GM18517 (cell line): Measurements from ENCODE around the gene OR1M1.
"Not testable (repeated sequence)": the region's sequence is repeated elsewhere in the genome, so short reads cannot be mapped to it uniquely, and the experiment has no call there.

Experiments used
- ATAC-seq: cut with Tn5 transposase; IDR thresholded peaks from one replicate; pipeline ENCODE4 v1.9.1; 2021; ENCODE audit warnings: mild to moderate bottlenecking, moderate library complexity; ENCODE audit not compliant: unreplicated experiment

The OR1M1 gene, protein sequence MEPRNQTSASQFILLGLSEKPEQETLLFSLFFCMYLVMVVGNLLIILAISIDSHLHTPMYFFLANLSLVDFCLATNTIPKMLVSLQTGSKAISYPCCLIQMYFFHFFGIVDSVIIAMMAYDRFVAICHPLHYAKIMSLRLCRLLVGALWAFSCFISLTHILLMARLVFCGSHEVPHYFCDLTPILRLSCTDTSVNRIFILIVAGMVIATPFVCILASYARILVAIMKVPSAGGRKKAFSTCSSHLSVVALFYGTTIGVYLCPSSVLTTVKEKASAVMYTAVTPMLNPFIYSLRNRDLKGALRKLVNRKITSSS

DNA sequence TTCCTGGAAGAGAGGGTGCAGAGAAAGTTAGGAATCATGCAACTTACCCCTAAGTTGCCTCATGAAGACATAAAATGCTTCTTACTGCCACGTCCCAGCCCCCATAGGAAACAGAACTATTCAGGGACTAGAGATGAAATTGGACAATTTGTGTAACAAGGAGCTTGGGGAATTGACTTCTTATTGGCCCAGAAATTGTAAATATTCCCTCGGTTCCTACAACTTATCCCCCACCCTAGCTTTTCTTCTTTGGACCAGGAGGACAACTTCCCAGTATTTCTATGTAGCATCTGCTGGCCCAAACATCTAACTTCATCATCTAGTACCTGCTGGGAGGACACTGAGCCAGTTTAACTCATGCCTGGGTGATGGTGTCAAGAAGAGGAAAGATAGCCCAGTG is at the start of gene OR1M1:
TSS of gene OR1M1 (plus strand) at position 301 of the 400 bp plus-strand sequence. CDS start 6,184 bp downstream, outside the sequence.
- no peak for ATAC-seq

- ATAC-seq: no peak
These were observed 49.3 kb upstream of the OR1M1 start for GRCh38 chr19:9037400-9038062.

DNA sequence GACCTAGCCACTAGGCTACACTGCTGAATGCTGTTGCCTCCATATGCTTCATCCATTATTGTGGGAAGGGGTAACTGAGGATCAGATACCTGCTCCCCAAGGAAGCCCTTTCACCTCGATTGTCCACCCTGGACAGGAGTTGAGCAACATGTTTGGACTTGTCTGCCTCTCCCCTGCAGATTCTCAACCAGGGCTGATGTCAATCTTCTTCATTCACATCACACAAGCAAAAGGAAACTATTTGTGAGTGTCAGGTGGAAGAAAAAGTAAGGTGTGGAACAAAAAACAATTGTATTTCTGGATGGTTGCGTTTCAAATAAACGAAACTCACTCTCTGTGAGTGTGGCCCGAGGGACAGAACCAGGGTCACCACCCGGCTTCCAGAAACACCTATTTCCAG is 47.1 kb upstream of the OR1M1 start:
- no peak for ATAC-seq

GRCh38 chr19:9040131-9040530 is 46.7 kb upstream of the OR1M1 start:
- ATAC-seq: no peak

GRCh38 chr19:9041023-9041422 is 45.8 kb upstream of the OR1M1 start:
- no peak for ATAC-seq

DNA sequence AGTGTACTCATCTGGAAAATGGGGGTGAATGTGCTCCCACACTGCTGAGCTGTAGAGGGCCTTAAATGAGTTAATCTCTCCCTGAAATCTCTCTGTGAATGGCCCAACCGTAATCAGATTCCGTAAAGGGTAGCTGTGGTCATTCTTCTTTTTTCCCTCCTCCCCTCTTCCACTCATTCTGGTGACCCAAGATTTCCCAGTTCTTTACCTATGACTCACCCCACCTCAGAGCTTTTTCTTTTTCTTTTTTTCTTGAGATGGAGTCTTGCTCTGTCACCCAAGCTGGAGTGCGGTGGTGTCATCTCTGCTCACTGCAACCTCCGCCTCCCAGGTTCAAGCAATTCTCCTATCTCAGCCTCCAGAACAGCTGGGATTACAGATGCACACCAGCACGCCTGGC is 43.3 kb upstream of the OR1M1 start:
- ATAC-seq: no peak

GRCh38 chr19:9044449-9044848 is 42.4 kb upstream of the OR1M1 start:
- ATAC-seq: no peak

DNA sequence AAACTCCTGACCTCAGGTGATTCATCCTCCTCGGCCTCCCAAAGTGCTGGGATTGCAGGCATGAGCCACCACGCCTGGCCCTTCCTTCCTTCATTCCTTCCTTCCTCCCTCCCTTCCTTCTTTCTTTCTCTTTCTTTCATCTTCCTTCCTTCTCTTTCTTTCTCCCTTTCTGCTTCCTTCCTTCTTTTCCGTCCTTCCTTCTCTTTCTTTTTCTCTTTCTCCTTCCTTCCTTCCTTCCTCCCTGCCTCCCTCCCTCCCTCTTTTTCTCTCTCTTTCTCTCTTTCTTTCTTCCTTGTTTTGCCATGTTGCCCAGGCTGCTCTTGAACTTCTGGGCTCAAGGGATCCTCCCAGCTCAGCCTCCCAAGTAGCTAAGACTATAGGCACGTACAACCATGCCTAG is 40.2 kb upstream of the OR1M1 start:
- ATAC-seq: no peak

GRCh38 chr19:9052894-9053293 is 34.0 kb upstream of the OR1M1 start:
- no peak for ATAC-seq

DNA sequence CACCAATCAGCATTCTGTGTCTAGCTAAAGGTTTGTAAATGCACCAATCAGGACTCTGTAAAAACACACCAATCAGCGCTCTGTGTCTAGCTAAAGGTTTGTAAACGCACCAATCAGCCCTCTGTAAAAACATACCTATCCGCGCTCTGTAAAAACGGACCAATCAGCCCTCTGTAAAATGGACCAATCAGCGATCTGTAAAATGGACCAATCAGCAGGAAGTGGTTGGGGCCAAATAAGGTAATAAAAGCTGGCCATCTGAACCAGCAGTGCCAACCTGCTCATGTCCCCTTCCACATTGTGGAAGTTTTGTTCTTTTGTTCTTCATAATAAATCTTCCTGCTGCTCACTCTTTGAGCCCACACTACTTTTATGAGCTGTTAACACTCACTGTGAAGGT is 33.2 kb upstream of the OR1M1 start:
- ATAC-seq: not testable (repeated sequence)

DNA sequence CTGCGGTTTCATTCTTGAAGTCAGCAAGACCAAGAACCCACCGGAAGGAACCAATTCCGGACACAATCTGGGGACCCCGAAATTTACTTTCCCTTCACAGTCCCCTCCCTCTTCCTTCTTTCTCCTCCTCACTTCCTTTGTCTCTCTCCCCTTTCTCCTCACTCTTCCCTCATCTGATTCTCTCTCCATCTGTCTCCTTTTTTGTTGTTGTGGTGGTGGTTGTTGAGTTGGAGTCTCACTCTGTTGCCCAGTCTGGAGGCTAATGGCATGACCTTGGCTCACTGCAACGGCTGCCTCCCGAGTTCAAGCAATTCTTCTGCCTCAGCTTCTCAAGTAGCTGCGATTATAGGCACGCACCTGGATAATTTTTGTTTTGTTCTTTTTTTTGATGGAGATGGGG is 32.7 kb upstream of the OR1M1 start:
- no peak for ATAC-seq

GRCh38 chr19:9054765-9055164 is 32.1 kb upstream of the OR1M1 start:
- no peak for ATAC-seq

GRCh38 chr19:9056131-9056530 is 30.7 kb upstream of the OR1M1 start:
- ATAC-seq: not testable (repeated sequence)

DNA sequence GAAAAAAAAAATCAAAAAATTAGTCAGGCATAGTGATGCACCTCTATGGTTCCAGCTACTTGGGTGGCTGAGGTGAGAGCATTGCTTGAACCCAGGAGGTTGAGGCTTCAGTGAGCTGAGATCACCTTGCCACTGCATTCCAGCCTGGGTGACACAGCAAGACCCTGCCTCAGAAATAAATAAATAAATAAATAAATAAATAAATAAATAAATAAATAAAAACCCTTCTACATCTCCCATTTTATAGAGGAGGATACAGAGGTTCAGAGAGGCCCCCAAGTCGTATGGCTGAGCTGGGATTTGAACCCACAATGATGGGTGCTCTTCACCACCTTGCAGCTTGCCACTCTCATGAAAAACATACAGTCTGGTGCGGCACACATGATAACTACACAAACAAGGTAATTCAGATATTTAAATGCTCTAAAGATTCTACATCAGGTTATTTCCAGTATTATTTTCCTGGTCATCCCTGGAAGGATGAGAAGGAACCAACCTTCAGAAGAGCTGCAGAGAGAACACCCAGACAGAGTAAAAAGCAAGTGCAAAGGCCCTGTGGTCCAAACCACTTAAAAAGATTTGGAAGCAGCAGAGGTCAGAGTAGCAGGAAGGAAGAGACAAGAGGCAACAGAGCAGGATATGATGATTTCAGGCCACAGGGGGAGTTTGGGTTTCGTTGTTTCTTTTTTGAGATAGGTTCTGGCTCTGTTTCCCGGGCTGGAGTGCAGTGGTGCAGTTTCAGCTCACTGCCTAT is 29.2 kb upstream of the OR1M1 start:
- ATAC-seq: no peak

DNA sequence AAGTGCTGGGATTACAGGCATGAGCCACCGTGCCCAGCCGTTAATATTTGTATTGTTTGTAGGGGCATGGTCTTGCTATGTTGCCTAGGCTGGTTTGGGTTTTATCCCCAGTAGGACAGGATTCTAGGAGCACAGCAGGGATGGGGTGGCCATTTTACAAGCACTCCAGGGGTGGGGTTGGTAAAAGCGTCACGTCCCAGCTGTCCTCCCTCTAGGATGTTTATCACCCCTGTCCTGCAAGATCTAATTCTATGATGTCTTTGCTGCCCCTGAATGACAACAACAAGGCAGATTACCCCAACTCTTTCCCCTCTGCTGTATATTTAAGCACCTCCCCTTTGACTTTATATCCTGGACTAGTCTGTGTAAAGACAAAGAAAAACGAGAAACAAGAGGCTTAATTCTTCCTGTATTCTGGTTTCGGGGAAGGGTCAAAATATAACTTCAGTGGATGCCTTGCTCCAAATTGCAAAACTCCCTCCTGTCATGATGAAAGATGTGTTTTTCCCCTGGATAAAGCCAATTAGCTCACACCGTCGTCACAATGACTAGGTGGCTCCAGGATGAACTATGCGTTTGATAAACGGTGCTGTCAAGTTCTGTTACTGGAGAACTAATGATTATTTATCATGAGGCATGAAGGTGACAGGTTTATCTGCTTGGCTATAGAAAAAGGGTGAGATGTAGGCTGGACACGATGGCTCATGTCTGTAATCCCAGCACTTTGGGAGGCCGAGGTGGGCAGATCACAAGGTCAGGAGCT is 27.8 kb upstream of the OR1M1 start:
- no peak for ATAC-seq

- ATAC-seq: no peak
These were observed 26.1 kb upstream of the OR1M1 start for GRCh38 chr19:9060564-9061340.

DNA sequence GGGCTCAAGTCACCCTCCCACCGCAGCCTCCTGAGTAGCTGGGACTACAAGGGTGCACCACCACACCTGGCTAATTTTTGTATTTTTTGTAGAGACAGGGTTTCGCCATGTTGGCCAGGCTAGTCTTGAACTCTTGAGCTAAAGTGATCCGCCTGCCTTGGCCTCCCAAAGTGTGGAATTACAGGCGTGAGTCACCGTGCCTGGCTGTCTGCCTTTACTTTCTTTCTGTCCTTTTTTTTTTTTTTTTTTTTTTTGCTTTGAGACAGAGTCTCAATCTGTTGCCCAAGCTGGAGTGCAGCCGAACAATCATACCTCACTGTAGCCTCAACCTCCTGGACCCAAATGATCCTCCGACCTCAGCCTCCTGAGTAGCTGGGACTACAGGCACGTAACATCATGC is 25.0 kb upstream of the OR1M1 start:
- ATAC-seq: no peak

DNA sequence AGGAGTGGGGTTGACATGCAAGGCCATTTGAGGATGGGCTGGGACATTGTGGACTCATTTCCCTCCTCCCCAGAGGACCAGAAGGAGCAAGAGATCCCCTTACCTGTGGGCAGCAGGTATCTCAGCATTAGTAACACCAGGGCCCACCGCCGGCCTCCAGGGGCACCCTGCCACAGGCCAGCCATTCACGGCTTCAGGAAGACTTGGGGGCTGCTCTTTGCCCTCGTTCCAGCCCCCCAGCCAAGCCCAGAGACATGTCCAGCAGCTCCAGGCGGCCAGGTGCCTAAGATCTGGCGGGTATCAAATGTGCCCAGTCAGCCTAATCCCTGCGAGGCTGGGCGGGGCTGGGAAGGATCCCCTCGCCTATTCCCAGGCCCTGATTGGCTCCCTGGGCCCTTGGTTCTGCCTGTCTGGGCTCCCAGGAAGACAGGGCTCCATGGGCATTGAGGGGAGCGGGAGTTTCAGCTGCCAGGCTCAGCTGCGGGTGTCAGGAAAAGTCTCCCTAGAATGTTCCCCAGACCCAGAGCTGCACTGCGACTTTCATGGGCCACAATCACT is 21.3 kb upstream of the OR1M1 start:
- ATAC-seq: no peak

- no peak for ATAC-seq
These were observed 16.8 kb upstream of the OR1M1 start for GRCh38 chr19:9070066-9070465.

- not testable (repeated sequence) for ATAC-seq
These were observed 15.1 kb upstream of the OR1M1 start for GRCh38 chr19:9071720-9072119.
